K562 (cell line): Measurements from ENCODE around the gene LBR. TPM values are rescaled to one million over a fixed set of nuclear protein-coding genes. Genes with fewer than 3 reads are reported as not detected.

Source experiments
- ADNP ChIP-seq: fragments of 200-800 bp; sonication (Bioruptor generic); IDR thresholded peaks from 2 replicates; pipeline ENCODE4 v1.6.1; 2016; ENCODE audit warnings: missing genetic modification characterization, missing compliant biosample characterization
- BRCA1 ChIP-seq, 2 experiments: fragments of 450-650 bp in 1 of 2; sonication (generic) in 1 of 2; formaldehyde crosslinking in 1 of 2; IDR thresholded peaks; 2 replicates each; pipeline versions ENCODE4 v1.5.0 to v1.6.1; 2017 to 2020; ENCODE audit warnings: mild to moderate bottlenecking in 1 of 2, missing genetic modification reagents in 1 of 2
- DIDO1 ChIP-seq: fragments of 450-650 bp; IDR thresholded peaks from 2 replicates; pipeline ENCODE4 v1.6.1; 2016; ENCODE audit warnings: low read depth, missing biosample characterization, missing genetic modification characterization
- DPF2 ChIP-seq: fragments of 450-650 bp; IDR thresholded peaks from 2 replicates; pipeline ENCODE4 v1.6.1; 2016
- EP300 ChIP-seq: IDR thresholded peaks from 2 replicates; pipeline ENCODE4 v1.6.1; 2012; ENCODE audit warnings: low read length, improper control_type of control experiment
- JUND ChIP-seq, 2 experiments: IDR thresholded peaks; 2 replicates in 1 of 2; 3 replicates in 1 of 2; pipeline ENCODE4 v1.6.1; 2011; ENCODE audit warnings: borderline replicate concordance in 2 of 2, low read depth in 2 of 2, low read length in 2 of 2, improper control_type of control experiment in 1 of 2, missing biosample characterization in 1 of 2, missing genetic modification characterization in 1 of 2, missing genetic modification reagents in 1 of 2
- KDM5B ChIP-seq: fragments of 200-600 bp; sonication (generic); IDR thresholded peaks from 2 replicates; pipeline ENCODE4 v1.6.1; 2012; ENCODE audit warnings: low read depth, mild to moderate bottlenecking, moderate library complexity, low read length, control low read depth, inconsistent platforms; ENCODE audit not compliant: insufficient replicate concordance
- PRPF4 ChIP-seq: fragments of 200-400 bp; formaldehyde crosslinking; IDR thresholded peaks from one replicate; pipeline ENCODE4 v1.6.1; 2017; ENCODE audit warnings: low read length, low read depth, mild to moderate bottlenecking; ENCODE audit not compliant: insufficient read depth, poor library complexity, severe bottlenecking
- ZNF408 ChIP-seq: fragments of 250-450 bp; sonication (Bioruptor Pico); IDR thresholded peaks from 2 replicates; pipeline ENCODE4 v1.4.0; 2020; ENCODE audit warnings: low read depth, mild to moderate bottlenecking, moderate library complexity
- ZNF586 ChIP-seq: fragments of 450-650 bp; formaldehyde crosslinking; conservative IDR thresholded peaks from 2 replicates; pipeline ENCODE4 v1.4.0; 2020; ENCODE audit warnings: mild to moderate bottlenecking, moderate library complexity
- polyA plus RNA-seq, 8 experiments: library from polyadenylated mRNA; depleted of rRNA in 4 of 8; stranded (reverse) in 5 of 8; unstranded in 3 of 8; fragments of >200 nt; fragmentation: Nextera tagmentation in 2 of 8; fragmentation: Illumina TruSeq in 1 of 8; extraction: Ambion mirVana in 2 of 8; extraction: Trizol in 1 of 8; gene quantifications; 2 replicates each; pipeline versions ENCODE4 v1.2.1 to v1.2.3, GENCODE V29; 2011 to 2014; ENCODE audit warnings: inconsistent platforms in 1 of 8, missing spikeins in 1 of 8
- total RNA-seq, 7 experiments: library from RNA; depleted of rRNA in 6 of 7; stranded (reverse); fragments of >200 nt in 6 of 7; fragmentation: Illumina TruSeq in 2 of 7; extraction: Trizol in 2 of 7; gene quantifications; 2 replicates each; pipeline versions ENCODE4 v1.2.1 to v1.2.3, GENCODE V29; 2011 to 2021; ENCODE audit warnings: low replicate concordance in 1 of 7
- TF ChIP-seq, protein P1 (sequence below): fragments of 250-450 bp; sonication (Bioruptor Pico); IDR thresholded peaks from 2 replicates; pipeline ENCODE4 v1.8.0; 2022; ENCODE audit warnings: moderate library complexity, mild to moderate bottlenecking, inconsistent platforms
- TF ChIP-seq, protein P2 (sequence below): fragments of 250-450 bp; sonication (Bioruptor Pico); IDR thresholded peaks from 2 replicates; pipeline ENCODE4 v1.8.0; 2021; ENCODE audit warnings: moderate library complexity, mild to moderate bottlenecking, inconsistent platforms
- TF ChIP-seq, protein P3 (sequence below): fragments of 200-600 bp; sonication (generic); IDR thresholded peaks from one replicate; pipeline ENCODE4 v1.6.1; 2012; ENCODE audit warnings: mild to moderate bottlenecking, low read depth, low read length, inconsistent platforms
- TF ChIP-seq, protein P4 (sequence below): fragments of 450-650 bp; formaldehyde crosslinking; conservative IDR thresholded peaks from 2 replicates; pipeline ENCODE4 v1.4.0; 2022; ENCODE audit warnings: mild to moderate bottlenecking, missing genetic modification characterization

LBR gene
- total and polyA plus RNA-seq, 9 of the 15 experiments (the other 6 are each of a cell fraction or from before 2014, with no cell fraction given) = 102 to 229 (median 197) TPM

DNA sequence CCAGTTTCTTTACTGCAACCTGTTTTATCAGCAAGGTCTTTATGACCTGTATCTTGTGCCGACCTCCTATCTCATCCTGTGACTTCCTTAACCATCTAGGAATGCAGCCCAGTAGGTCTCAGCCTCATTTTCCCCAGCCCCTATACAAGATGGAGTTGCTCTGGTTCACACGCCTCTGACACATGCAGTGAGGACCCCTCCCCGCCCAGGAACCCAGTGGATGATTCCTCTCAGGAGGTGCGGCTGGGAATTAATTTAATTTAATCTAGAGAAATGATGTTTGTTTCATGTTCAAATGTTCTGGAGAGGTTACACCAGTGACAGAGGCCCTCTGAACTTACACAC is 39.0 kb upstream of the LBR start (continued):
- TF ChIP-seq, protein P1, sequence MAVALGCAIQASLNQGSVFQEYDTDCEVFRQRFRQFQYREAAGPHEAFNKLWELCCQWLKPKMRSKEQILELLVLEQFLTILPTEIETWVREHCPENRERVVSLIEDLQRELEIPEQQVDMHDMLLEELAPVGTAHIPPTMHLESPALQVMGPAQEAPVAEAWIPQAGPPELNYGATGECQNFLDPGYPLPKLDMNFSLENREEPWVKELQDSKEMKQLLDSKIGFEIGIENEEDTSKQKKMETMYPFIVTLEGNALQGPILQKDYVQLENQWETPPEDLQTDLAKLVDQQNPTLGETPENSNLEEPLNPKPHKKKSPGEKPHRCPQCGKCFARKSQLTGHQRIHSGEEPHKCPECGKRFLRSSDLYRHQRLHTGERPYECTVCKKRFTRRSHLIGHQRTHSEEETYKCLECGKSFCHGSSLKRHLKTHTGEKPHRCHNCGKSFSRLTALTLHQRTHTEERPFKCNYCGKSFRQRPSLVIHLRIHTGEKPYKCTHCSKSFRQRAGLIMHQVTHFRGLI (CRISPR knock-in tag) = peak; percentile 97
- TF ChIP-seq KDM5B (no peak), ADNP (tag) (no peak), BRCA1 (IDR thresholded peaks at IDR 0.05) (no peak), BRCA1 (CRISPR knock-in tag; IDR thresholded peaks at IDR 0.05) (no peak), JUND (IDR thresholded peaks at IDR 0.05; ENCODE audit: borderline replicate concordance, low read depth, low read length) (no peak), JUND (tag; IDR thresholded peaks at IDR 0.05; ENCODE audit: borderline replicate concordance, low read depth, low read length) (no peak), ZNF408 (CRISPR knock-in tag) (no peak), PRPF4 (no peak), EP300 (no peak), ZNF586 (CRISPR knock-in tag) (peak; percentile 74; the same call in 1 of the 2 replicates), DIDO1 (no peak), DPF2 (no peak)
- TF ChIP-seq, protein P2, sequence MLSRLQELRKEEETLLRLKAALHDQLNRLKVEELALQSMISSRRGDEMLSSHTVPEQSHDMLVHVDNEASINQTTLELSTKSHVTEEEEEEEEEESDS (CRISPR knock-in tag) = no peak
- TF ChIP-seq, protein P3, sequence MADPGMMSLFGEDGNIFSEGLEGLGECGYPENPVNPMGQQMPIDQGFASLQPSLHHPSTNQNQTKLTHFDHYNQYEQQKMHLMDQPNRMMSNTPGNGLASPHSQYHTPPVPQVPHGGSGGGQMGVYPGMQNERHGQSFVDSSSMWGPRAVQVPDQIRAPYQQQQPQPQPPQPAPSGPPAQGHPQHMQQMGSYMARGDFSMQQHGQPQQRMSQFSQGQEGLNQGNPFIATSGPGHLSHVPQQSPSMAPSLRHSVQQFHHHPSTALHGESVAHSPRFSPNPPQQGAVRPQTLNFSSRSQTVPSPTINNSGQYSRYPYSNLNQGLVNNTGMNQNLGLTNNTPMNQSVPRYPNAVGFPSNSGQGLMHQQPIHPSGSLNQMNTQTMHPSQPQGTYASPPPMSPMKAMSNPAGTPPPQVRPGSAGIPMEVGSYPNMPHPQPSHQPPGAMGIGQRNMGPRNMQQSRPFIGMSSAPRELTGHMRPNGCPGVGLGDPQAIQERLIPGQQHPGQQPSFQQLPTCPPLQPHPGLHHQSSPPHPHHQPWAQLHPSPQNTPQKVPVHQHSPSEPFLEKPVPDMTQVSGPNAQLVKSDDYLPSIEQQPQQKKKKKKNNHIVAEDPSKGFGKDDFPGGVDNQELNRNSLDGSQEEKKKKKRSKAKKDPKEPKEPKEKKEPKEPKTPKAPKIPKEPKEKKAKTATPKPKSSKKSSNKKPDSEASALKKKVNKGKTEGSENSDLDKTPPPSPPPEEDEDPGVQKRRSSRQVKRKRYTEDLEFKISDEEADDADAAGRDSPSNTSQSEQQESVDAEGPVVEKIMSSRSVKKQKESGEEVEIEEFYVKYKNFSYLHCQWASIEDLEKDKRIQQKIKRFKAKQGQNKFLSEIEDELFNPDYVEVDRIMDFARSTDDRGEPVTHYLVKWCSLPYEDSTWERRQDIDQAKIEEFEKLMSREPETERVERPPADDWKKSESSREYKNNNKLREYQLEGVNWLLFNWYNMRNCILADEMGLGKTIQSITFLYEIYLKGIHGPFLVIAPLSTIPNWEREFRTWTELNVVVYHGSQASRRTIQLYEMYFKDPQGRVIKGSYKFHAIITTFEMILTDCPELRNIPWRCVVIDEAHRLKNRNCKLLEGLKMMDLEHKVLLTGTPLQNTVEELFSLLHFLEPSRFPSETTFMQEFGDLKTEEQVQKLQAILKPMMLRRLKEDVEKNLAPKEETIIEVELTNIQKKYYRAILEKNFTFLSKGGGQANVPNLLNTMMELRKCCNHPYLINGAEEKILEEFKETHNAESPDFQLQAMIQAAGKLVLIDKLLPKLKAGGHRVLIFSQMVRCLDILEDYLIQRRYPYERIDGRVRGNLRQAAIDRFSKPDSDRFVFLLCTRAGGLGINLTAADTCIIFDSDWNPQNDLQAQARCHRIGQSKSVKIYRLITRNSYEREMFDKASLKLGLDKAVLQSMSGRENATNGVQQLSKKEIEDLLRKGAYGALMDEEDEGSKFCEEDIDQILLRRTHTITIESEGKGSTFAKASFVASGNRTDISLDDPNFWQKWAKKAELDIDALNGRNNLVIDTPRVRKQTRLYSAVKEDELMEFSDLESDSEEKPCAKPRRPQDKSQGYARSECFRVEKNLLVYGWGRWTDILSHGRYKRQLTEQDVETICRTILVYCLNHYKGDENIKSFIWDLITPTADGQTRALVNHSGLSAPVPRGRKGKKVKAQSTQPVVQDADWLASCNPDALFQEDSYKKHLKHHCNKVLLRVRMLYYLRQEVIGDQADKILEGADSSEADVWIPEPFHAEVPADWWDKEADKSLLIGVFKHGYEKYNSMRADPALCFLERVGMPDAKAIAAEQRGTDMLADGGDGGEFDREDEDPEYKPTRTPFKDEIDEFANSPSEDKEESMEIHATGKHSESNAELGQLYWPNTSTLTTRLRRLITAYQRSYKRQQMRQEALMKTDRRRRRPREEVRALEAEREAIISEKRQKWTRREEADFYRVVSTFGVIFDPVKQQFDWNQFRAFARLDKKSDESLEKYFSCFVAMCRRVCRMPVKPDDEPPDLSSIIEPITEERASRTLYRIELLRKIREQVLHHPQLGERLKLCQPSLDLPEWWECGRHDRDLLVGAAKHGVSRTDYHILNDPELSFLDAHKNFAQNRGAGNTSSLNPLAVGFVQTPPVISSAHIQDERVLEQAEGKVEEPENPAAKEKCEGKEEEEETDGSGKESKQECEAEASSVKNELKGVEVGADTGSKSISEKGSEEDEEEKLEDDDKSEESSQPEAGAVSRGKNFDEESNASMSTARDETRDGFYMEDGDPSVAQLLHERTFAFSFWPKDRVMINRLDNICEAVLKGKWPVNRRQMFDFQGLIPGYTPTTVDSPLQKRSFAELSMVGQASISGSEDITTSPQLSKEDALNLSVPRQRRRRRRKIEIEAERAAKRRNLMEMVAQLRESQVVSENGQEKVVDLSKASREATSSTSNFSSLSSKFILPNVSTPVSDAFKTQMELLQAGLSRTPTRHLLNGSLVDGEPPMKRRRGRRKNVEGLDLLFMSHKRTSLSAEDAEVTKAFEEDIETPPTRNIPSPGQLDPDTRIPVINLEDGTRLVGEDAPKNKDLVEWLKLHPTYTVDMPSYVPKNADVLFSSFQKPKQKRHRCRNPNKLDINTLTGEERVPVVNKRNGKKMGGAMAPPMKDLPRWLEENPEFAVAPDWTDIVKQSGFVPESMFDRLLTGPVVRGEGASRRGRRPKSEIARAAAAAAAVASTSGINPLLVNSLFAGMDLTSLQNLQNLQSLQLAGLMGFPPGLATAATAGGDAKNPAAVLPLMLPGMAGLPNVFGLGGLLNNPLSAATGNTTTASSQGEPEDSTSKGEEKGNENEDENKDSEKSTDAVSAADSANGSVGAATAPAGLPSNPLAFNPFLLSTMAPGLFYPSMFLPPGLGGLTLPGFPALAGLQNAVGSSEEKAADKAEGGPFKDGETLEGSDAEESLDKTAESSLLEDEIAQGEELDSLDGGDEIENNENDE = no peak
- TF ChIP-seq, protein P4, sequence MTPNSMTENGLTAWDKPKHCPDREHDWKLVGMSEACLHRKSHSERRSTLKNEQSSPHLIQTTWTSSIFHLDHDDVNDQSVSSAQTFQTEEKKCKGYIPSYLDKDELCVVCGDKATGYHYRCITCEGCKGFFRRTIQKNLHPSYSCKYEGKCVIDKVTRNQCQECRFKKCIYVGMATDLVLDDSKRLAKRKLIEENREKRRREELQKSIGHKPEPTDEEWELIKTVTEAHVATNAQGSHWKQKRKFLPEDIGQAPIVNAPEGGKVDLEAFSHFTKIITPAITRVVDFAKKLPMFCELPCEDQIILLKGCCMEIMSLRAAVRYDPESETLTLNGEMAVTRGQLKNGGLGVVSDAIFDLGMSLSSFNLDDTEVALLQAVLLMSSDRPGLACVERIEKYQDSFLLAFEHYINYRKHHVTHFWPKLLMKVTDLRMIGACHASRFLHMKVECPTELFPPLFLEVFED (CRISPR knock-in tag) = peak; percentile 97
